ENCODE measurements around the gene NLRP9.

DNA sequence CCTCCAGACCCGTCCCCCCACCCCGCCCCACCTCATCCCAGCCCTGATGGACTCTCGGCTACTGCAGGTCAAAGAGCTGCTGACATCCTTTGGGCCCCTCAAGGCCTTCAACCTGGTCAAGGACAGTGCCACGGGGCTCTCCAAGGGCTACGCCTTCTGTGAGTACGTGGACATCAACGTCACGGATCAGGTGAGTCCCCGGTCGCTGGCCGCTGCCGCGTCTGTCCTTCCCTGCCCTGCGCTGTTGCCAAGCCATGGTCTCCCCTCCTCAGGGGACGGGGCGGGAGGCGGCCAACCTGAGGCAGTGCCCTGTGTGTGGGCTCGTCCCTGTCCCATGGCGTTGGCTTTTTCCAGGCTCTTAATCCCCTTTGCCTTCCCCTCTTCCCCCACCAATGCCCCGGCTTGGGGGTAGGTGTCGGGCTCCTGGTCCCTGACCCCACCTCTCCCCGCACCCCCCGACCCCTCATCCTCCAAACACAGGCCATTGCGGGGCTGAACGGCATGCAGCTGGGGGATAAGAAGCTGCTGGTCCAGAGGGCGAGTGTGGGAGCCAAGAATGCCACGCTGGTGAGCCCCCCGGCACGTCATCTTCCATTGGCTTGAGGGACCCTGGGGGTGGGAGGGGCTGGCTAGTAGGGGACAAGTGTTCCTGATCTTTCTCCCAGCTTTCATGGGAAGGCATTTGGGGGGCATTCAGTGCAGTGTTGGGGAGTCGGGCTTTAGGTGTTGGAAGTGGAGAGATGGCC is 69.4 kb downstream of the NLRP9 start:
- no peak for TF ChIP-seq EZH2phosphoT487 (IDR thresholded peaks at IDR 0.05; ENCODE audit: low read depth)
- TF ChIP-seq, protein P1, sequence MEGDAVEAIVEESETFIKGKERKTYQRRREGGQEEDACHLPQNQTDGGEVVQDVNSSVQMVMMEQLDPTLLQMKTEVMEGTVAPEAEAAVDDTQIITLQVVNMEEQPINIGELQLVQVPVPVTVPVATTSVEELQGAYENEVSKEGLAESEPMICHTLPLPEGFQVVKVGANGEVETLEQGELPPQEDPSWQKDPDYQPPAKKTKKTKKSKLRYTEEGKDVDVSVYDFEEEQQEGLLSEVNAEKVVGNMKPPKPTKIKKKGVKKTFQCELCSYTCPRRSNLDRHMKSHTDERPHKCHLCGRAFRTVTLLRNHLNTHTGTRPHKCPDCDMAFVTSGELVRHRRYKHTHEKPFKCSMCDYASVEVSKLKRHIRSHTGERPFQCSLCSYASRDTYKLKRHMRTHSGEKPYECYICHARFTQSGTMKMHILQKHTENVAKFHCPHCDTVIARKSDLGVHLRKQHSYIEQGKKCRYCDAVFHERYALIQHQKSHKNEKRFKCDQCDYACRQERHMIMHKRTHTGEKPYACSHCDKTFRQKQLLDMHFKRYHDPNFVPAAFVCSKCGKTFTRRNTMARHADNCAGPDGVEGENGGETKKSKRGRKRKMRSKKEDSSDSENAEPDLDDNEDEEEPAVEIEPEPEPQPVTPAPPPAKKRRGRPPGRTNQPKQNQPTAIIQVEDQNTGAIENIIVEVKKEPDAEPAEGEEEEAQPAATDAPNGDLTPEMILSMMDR (IDR thresholded peaks at IDR 0.05; ENCODE audit: low read depth, low read length): no peak
